SK-N-SH treated with all-trans-retinoic acid at 6 μM for 48 hours (cell line): Measurements from ENCODE around the gene TPGS1.

Experiments used
- ATAC-seq: fragments of 200-7000 bp; cut with Tn5 transposase; 3 replicates; pipeline ENCODE4 v1.9.1; 2020; ENCODE audit warnings: mild to moderate bottlenecking, moderate library complexity
- ARNTL ChIP-seq: fragments of 450-650 bp; formaldehyde crosslinking; IDR thresholded peaks from 2 replicates; pipeline ENCODE4 v1.5.0; 2020; ENCODE audit warnings: low read depth, mild to moderate bottlenecking, moderate library complexity, borderline replicate concordance
- BACH2 ChIP-seq: fragments of 250-450 bp; sonication (Bioruptor Pico); IDR thresholded peaks from 2 replicates; pipeline ENCODE4 v1.9.0; 2021; ENCODE audit warnings: mild to moderate bottlenecking, borderline replicate concordance
- CREB5 ChIP-seq: fragments of 250-450 bp; sonication (Bioruptor Pico); IDR thresholded peaks from 2 replicates; pipeline ENCODE4 v1.5.1; 2020; ENCODE audit warnings: low read depth, mild to moderate bottlenecking, moderate library complexity
- CSDC2 ChIP-seq: fragments of 250-450 bp; sonication (Bioruptor Pico); IDR thresholded peaks from 2 replicates; pipeline ENCODE4 v1.5.0; 2020; ENCODE audit warnings: mild to moderate bottlenecking, moderate library complexity
- CSRNP3 ChIP-seq: fragments of 250-450 bp; sonication (Bioruptor Pico); IDR thresholded peaks from 2 replicates; pipeline ENCODE4 v1.5.1; 2021; ENCODE audit warnings: mild to moderate bottlenecking, moderate library complexity
- ESRRG ChIP-seq: fragments of 250-450 bp; sonication (Bioruptor Pico); IDR thresholded peaks from 2 replicates; pipeline ENCODE4 v1.6.1; 2021; ENCODE audit warnings: mild to moderate bottlenecking
- GLIS3 ChIP-seq: fragments of 250-450 bp; sonication (Bioruptor Pico); IDR thresholded peaks from 2 replicates; pipeline ENCODE4 v1.5.0; 2020; ENCODE audit warnings: mild to moderate bottlenecking, moderate library complexity
- OSR1 ChIP-seq: fragments of 250-450 bp; sonication (Bioruptor Pico); IDR thresholded peaks from 2 replicates; pipeline ENCODE4 v1.8.0; 2022; ENCODE audit warnings: moderate library complexity, mild to moderate bottlenecking, inconsistent platforms
- PATZ1 ChIP-seq: fragments of 250-450 bp; sonication (Bioruptor Pico); IDR thresholded peaks from 2 replicates; pipeline ENCODE4 v1.8.0; 2020; ENCODE audit warnings: mild to moderate bottlenecking, moderate library complexity, borderline replicate concordance
- POU6F1 ChIP-seq: fragments of 250-450 bp; sonication (Bioruptor Pico); IDR thresholded peaks from 2 replicates; pipeline ENCODE4 v1.8.0; 2021; ENCODE audit warnings: low read depth, mild to moderate bottlenecking, moderate library complexity, borderline replicate concordance
- PPARA ChIP-seq: fragments of 250-450 bp; sonication (Bioruptor Pico); IDR thresholded peaks from 2 replicates; pipeline ENCODE4 v1.5.0; 2020; ENCODE audit warnings: mild to moderate bottlenecking, borderline replicate concordance
- SNAI2 ChIP-seq: fragments of 250-450 bp; sonication (Bioruptor Pico); IDR thresholded peaks from 2 replicates; pipeline ENCODE4 v1.5.0; 2020; ENCODE audit warnings: mild to moderate bottlenecking, moderate library complexity
- TCF4 ChIP-seq: fragments of 250-450 bp; sonication (Bioruptor Pico); IDR thresholded peaks from 2 replicates; pipeline ENCODE4 v1.8.0; 2021; ENCODE audit warnings: mild to moderate bottlenecking, moderate library complexity, borderline replicate concordance
- TOX ChIP-seq: fragments of 250-450 bp; sonication (Bioruptor Pico); IDR thresholded peaks from 2 replicates; pipeline ENCODE4 v1.8.0; 2021; ENCODE audit warnings: mild to moderate bottlenecking, moderate library complexity, borderline replicate concordance
- TSHZ2 ChIP-seq: fragments of 250-450 bp; sonication (Bioruptor Pico); IDR thresholded peaks from 2 replicates; pipeline ENCODE4 v1.5.0; 2020; ENCODE audit warnings: mild to moderate bottlenecking, moderate library complexity
- ZC3H10 ChIP-seq: fragments of 250-450 bp; sonication (Bioruptor Pico); IDR thresholded peaks from 2 replicates; pipeline ENCODE4 v1.5.1; 2021; ENCODE audit warnings: mild to moderate bottlenecking, moderate library complexity
- ZFP3 ChIP-seq: fragments of 250-450 bp; sonication (Bioruptor Pico); IDR thresholded peaks from 2 replicates; pipeline ENCODE4 v1.5.0; 2020; ENCODE audit warnings: mild to moderate bottlenecking, moderate library complexity
- ZNF565 ChIP-seq: fragments of 450-650 bp; formaldehyde crosslinking; conservative IDR thresholded peaks from 2 replicates; pipeline ENCODE4 v1.5.0; 2020; ENCODE audit warnings: low read depth, mild to moderate bottlenecking, moderate library complexity
- ZNF70 ChIP-seq: fragments of 450-650 bp; formaldehyde crosslinking; IDR thresholded peaks from 2 replicates; pipeline ENCODE4 v1.5.0; 2020; ENCODE audit warnings: mild to moderate bottlenecking, moderate library complexity
- ZNF8 ChIP-seq: fragments of 450-650 bp; formaldehyde crosslinking; IDR thresholded peaks from 2 replicates; pipeline ENCODE4 v1.5.0; 2020; ENCODE audit warnings: mild to moderate bottlenecking, moderate library complexity

The TPGS1 gene

GRCh38 chr19:460877-461720 is 46.2 kb upstream of the TPGS1 start, which contains the start of gene SHC2 (continued):
- TF ChIP-seq PATZ1 (CRISPR knock-in tag) (no peak), ZNF70 (CRISPR knock-in tag) (no peak), ZC3H10 (no peak), ARNTL (no peak), TOX (CRISPR knock-in tag) (no peak), CSRNP3 (CRISPR knock-in tag) (no peak), ZNF565 (no peak), ESRRG (CRISPR knock-in tag) (no peak)

GRCh38 chr19:461721-462551 is 45.4 kb upstream of the TPGS1 start:
- TF ChIP-seq BACH2 (CRISPR knock-in tag) (no peak), CREB5 (CRISPR knock-in tag) (no peak), OSR1 (no peak), GLIS3 (no peak), TOX (CRISPR knock-in tag) (no peak), ESRRG (CRISPR knock-in tag) (no peak), ZFP3 (no peak), ZNF565 (no peak), TSHZ2 (CRISPR knock-in tag) (no peak), TCF4 (CRISPR knock-in tag) (no peak), ZNF8 (CRISPR knock-in tag) (no peak), CSDC2 (CRISPR knock-in tag) (no peak), PATZ1 (CRISPR knock-in tag) (no peak), PPARA (no peak), ZNF70 (CRISPR knock-in tag) (no peak), CSRNP3 (CRISPR knock-in tag) (no peak), SNAI2 (CRISPR knock-in tag) (no peak), POU6F1 (CRISPR knock-in tag) (no peak)
- peak; percentile 48 for ATAC-seq
